ENCODE measurements around the gene ABHD1. TPM values are rescaled to one million over a fixed set of nuclear protein-coding genes. Genes with fewer than 3 reads are reported as not detected.

Gene ABHD1
- total RNA-seq, 1 experiment from 2014 or later: 0.18 TPM

- Mint-ChIP-seq H3K4me1 (ENCODE audit: low read depth, unreplicated experiment) (peaks cover 11% of the 10 kb centered on the region), H3K9me3 (ENCODE audit: unreplicated experiment) (no peaks in the 10 kb centered on the region), H3K4me3 (ENCODE audit: unreplicated experiment) (no peak overlapping the region), H3K36me3 (ENCODE audit: insufficient read depth, unreplicated experiment) (no peaks in the 10 kb centered on the region), H3K27ac (ENCODE audit: unreplicated experiment) (no peak overlapping the region), H3K27me3 (ENCODE audit: insufficient read depth, unreplicated experiment) (no peaks in the 10 kb centered on the region)
- peak in 1 of 2 experiments; percentile 27 for DNase-seq
- Histone ChIP-seq H3K27me3 (replicated peaks; ENCODE audit: control insufficient read depth, insufficient read depth, low read length) (no peaks in the 10 kb centered on the region), H3K9me3 (no peaks in the 10 kb centered on the region), H3K4me3 (ENCODE audit: low read depth, low read length) (no peak overlapping the region), H3K36me3 (ENCODE audit: control insufficient read depth, insufficient read depth, low read length) (no peaks in the 10 kb centered on the region), H3K4me1 (peaks cover 30% of the 10 kb centered on the region)
- POLR2A ChIA-PET: no interaction called here
- TF ChIP-seq CTCF (IDR thresholded peaks at IDR 0.05; ENCODE audit: insufficient read depth in 1 of 2, low read depth in 1 of 2, low read length in 1 of 2, severe bottlenecking in 1 of 2, unreplicated experiment in 1 of 2): no peak
- intact Hi-C loops (cut with micrococcal nuclease; ENCODE audit: unreplicated experiment): loop anchor here (10.0 kb wide), 1 partner anchor 191 kb away; the partner anchor contains the start of gene TRIM54
- BruUV-seq (replicated peaks): no TSS peak
- CTCF ChIA-PET: interaction anchor here (0.6 to 1.6 kb wide), 6 partner anchors 13 to 186 kb away, joined by 3 to 8 read pairs (median 4); partner anchors contain the start of gene SLC30A3
Measured at GRCh38 chr2:27093430-27094352, 29.9 kb upstream of the ABHD1 start.

- no TSS peak for BruUV-seq (replicated peaks)
- H3K36me3 Mint-ChIP-seq (ENCODE audit: insufficient read depth, unreplicated experiment): no peaks in the 10 kb centered on the region
- H3K4me1 Mint-ChIP-seq (ENCODE audit: low read depth, unreplicated experiment): peaks cover 11% of the 10 kb centered on the region
- CTCF ChIA-PET: interaction anchor here (0.6 to 1.6 kb wide), 5 partner anchors 13 to 186 kb away, joined by 3 to 6 read pairs (median 4); no protein-coding TSS in a partner anchor
- no peaks in the 10 kb centered on the region for H3K9me3 ChIP-seq
- no peak overlapping the region for H3K4me3 Mint-ChIP-seq (ENCODE audit: unreplicated experiment)
- no peaks in the 10 kb centered on the region for H3K27me3 Mint-ChIP-seq (ENCODE audit: insufficient read depth, unreplicated experiment)
- H3K27ac Mint-ChIP-seq (ENCODE audit: unreplicated experiment): no peak overlapping the region
- POLR2A ChIA-PET: no interaction called here
- H3K27me3 ChIP-seq (replicated peaks; ENCODE audit: control insufficient read depth, insufficient read depth, low read length): no peaks in the 10 kb centered on the region
- TF ChIP-seq CTCF (IDR thresholded peaks at IDR 0.05; ENCODE audit: insufficient read depth in 1 of 2, low read depth in 1 of 2, low read length in 1 of 2, severe bottlenecking in 1 of 2, unreplicated experiment in 1 of 2): no peak
- DNase-seq: no peak
- intact Hi-C loops (cut with micrococcal nuclease; ENCODE audit: unreplicated experiment): loop anchor here (10.0 kb wide), 1 partner anchor 190 kb away; the partner anchor contains the start of gene TRIM54
- no peaks in the 10 kb centered on the region for H3K9me3 Mint-ChIP-seq (ENCODE audit: unreplicated experiment)
- H3K4me3 ChIP-seq (ENCODE audit: low read depth, low read length): no peak overlapping the region
- peaks cover 30% of the 10 kb centered on the region for H3K4me1 ChIP-seq
- H3K36me3 ChIP-seq (ENCODE audit: control insufficient read depth, insufficient read depth, low read length): no peaks in the 10 kb centered on the region
Measured at GRCh38 chr2:27094353-27094984, 29.1 kb upstream of the ABHD1 start.

DNA sequence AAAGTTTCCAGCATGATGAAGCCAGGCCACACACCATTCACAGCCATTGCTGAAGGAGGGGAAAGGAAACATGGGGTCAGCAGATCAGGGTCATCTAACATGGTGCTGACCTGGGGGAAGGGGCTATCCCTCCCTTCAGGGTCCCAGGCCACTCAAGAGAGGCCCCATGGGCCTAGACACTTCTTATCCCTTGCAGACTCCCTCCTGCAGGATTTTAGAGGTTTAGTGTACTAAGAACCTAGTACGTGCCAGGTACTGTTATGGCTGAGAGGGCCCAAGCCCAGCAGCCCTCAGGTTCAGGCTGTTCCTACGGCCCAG lies 28.2 kb upstream of the ABHD1 start:
- Mint-ChIP-seq H3K27ac (ENCODE audit: unreplicated experiment) (no peak overlapping the region), H3K27me3 (ENCODE audit: insufficient read depth, unreplicated experiment) (no peaks in the 10 kb centered on the region), H3K36me3 (ENCODE audit: insufficient read depth, unreplicated experiment) (no peaks in the 10 kb centered on the region), H3K4me3 (ENCODE audit: unreplicated experiment) (peak overlapping the region; percentile 64), H3K9me3 (ENCODE audit: unreplicated experiment) (no peaks in the 10 kb centered on the region), H3K4me1 (ENCODE audit: low read depth, unreplicated experiment) (peaks cover 11% of the 10 kb centered on the region)
- no peak overlapping the region for H3K4me3 ChIP-seq (ENCODE audit: low read depth, low read length)
- intact Hi-C loops (cut with micrococcal nuclease; ENCODE audit: unreplicated experiment): loop anchor here (5.0 to 10.0 kb wide), 2 partner anchors 117 to 189 kb away; partner anchors contain the start of genes ATRAID, SLC5A6 and TRIM54
- no peaks in the 10 kb centered on the region for H3K9me3 ChIP-seq
- ChIA-PET CTCF (interaction anchor here (0.9 to 5.6 kb wide), 3 partner anchors 45 to 184 kb away, joined by 3 to 43 read pairs (median 4); no protein-coding TSS in a partner anchor), POLR2A (interaction anchor here (0.6 kb wide), 1 partner anchor 8 kb away, joined by 4 read pairs; no protein-coding TSS in a partner anchor)
- peaks cover 30% of the 10 kb centered on the region for H3K4me1 ChIP-seq
- H3K36me3 ChIP-seq (ENCODE audit: control insufficient read depth, insufficient read depth, low read length): no peaks in the 10 kb centered on the region
- DNase-seq: no peak
- H3K27me3 ChIP-seq (replicated peaks; ENCODE audit: control insufficient read depth, insufficient read depth, low read length): no peaks in the 10 kb centered on the region
- BruUV-seq (replicated peaks): no TSS peak
- no peak for TF ChIP-seq CTCF (IDR thresholded peaks at IDR 0.05; ENCODE audit: insufficient read depth in 1 of 2, low read depth in 1 of 2, low read length in 1 of 2, severe bottlenecking in 1 of 2, unreplicated experiment in 1 of 2)

Measured in Caco-2 (cell line).